Urinary bladder (tissue), 4 donors: ENCODE measurements around the gene PTGDR2. TPM values are rescaled to one million over a fixed set of nuclear protein-coding genes. Genes with fewer than 3 reads are reported as not detected.
A peak's percentile ranks its signal among the peaks of the same experiment; 100 is the strongest.

ENCODE experiments used
- DNase-seq: peaks from one replicate; pipeline ENCODE4 v3.0.0-alpha.2; 2015; ENCODE audit errors: extremely low spot score
- H3K27ac ChIP-seq: one replicate; pipeline ENCODE4 v1.5.1; 2013; ENCODE audit warnings: low read depth, mild to moderate bottlenecking, moderate library complexity
- H3K36me3 ChIP-seq: one replicate; pipeline ENCODE4 v1.6.1; 2013; ENCODE audit warnings: mild to moderate bottlenecking, moderate library complexity; ENCODE audit not compliant: insufficient read depth
- H3K4me1 ChIP-seq: one replicate; pipeline ENCODE4 v1.6.1; 2013; ENCODE audit warnings: mild to moderate bottlenecking, moderate library complexity; ENCODE audit not compliant: insufficient read depth
- H3K4me3 ChIP-seq: one replicate; pipeline ENCODE4 v1.5.1; 2013; ENCODE audit warnings: low read depth, low read length
- WGBS: extraction: QIAGEN DNeasy Blood & Tissue Kit; methylation state at CpG from one replicate; pipeline ENCODE4 v1.1.7; 2013; 5-methylcytosine and 5-hydroxymethylcytosine counted together
- polyA plus RNA-seq: library from polyadenylated mRNA; stranded (reverse); fragments of 200-250 nt; gene quantifications from one replicate; pipeline ENCODE4 v1.2.3, GENCODE V29; 2013
- total RNA-seq: library from RNA; depleted of rRNA; stranded (reverse); fragments of >200 nt; gene quantifications from one replicate; pipeline ENCODE4 v1.2.3, GENCODE V29; 2014
- donor health status: healthy with polysubstance abuse.
- donor health status: healthy.

Gene PTGDR2
- total and polyA plus RNA-seq, 2 donors: 0.37 to 0.98 TPM

GRCh38 chr11:60847896-60848295 is 7.9 kb downstream of the PTGDR2 start:
- DNase-seq: no peak
- Histone ChIP-seq H3K27ac (no peak overlapping the region), H3K36me3 (peaks cover 3% of the 10 kb centered on the region), H3K4me3 (no peak overlapping the region), H3K4me1 (no peaks in the 10 kb centered on the region)
- WGBS: 93% methylated on average over 12 of the region's 12 CpGs

- H3K36me3 ChIP-seq: peaks cover 3% of the 10 kb centered on the region
- H3K27ac ChIP-seq: no peak overlapping the region
- H3K4me1 ChIP-seq: no peaks in the 10 kb centered on the region
- no peak overlapping the region for H3K4me3 ChIP-seq
- 73% methylated on average over 13 of the region's 13 CpGs for WGBS
- DNase-seq: no peak
Observed at GRCh38 chr11:60847281-60847680, 8.5 kb downstream of the PTGDR2 start.

- peaks cover 5% of the 10 kb centered on the region for H3K4me1 ChIP-seq
- H3K27ac ChIP-seq: no peak overlapping the region
- no peak overlapping the region for H3K4me3 ChIP-seq
- DNase-seq: no peak
- no peaks in the 10 kb centered on the region for H3K36me3 ChIP-seq
- 84% methylated on average over 8 of the region's 8 CpGs for WGBS
Observed at GRCh38 chr11:60845338-60845737, 10.4 kb downstream of the PTGDR2 start.

- no peak overlapping the region for H3K4me3 ChIP-seq
- 47% methylated on average over 4 of the region's 4 CpGs for WGBS
- peaks cover 5% of the 10 kb centered on the region for H3K4me1 ChIP-seq
- DNase-seq: no peak
- no peak overlapping the region for H3K27ac ChIP-seq
- H3K36me3 ChIP-seq: no peaks in the 10 kb centered on the region
Observed at GRCh38 chr11:60844870-60845221, 10.9 kb downstream of the PTGDR2 start.

GRCh38 chr11:60844045-60844869 is 11.5 kb downstream of the PTGDR2 start:
- 64% methylated on average over 10 of the region's 10 CpGs for WGBS
- DNase-seq: no peak
- no peak overlapping the region for H3K27ac ChIP-seq
- H3K36me3 ChIP-seq: no peaks in the 10 kb centered on the region
- H3K4me1 ChIP-seq: peaks cover 5% of the 10 kb centered on the region
- H3K4me3 ChIP-seq: no peak overlapping the region

- no peaks in the 10 kb centered on the region for H3K36me3 ChIP-seq
- no peak overlapping the region for H3K27ac ChIP-seq
- DNase-seq: no peak
- peaks cover 5% of the 10 kb centered on the region for H3K4me1 ChIP-seq
- H3K4me3 ChIP-seq: peak overlapping the region; percentile 63
- WGBS: 14% methylated on average over 23 of the region's 23 CpGs
Observed at GRCh38 chr11:60842668-60843600, 12.8 kb downstream of the PTGDR2 start.

GRCh38 chr11:60841797-60842667 is 13.7 kb downstream of the PTGDR2 start, which contains the start of gene CCDC86:
CCDC86 (plus strand) TSS chr11:60842113; CDS start chr11:60842125, 12 bp downstream.
- Histone ChIP-seq H3K4me3 (peak within 1 kb of the TSS; percentile 63), H3K27ac (peak within 1 kb of the TSS; percentile 75), H3K4me1 (peaks cover 5% of the 10 kb centered on the region), H3K36me3 (no peaks in the 10 kb centered on the region)
- peak; percentile 83 for DNase-seq
- WGBS: under 1% methylated on average over 57 of the region's 57 CpGs

GRCh38 chr11:60840470-60841430 is 15.0 kb downstream of the PTGDR2 start:
- no peak for DNase-seq
- 62% methylated on average over 14 of the region's 14 CpGs for WGBS
- Histone ChIP-seq H3K36me3 (no peaks in the 10 kb centered on the region), H3K4me3 (no peak overlapping the region), H3K4me1 (peaks cover 5% of the 10 kb centered on the region), H3K27ac (peak overlapping the region; percentile 84)

GRCh38 chr11:60838132-60838531 is 17.6 kb downstream of the PTGDR2 start:
- H3K36me3 ChIP-seq: no peaks in the 10 kb centered on the region
- WGBS: 70% methylated on average over 7 of the region's 7 CpGs
- no peak overlapping the region for H3K4me3 ChIP-seq
- no peak overlapping the region for H3K27ac ChIP-seq
- DNase-seq: no peak
- H3K4me1 ChIP-seq: peaks cover 5% of the 10 kb centered on the region

- H3K36me3 ChIP-seq: no peaks in the 10 kb centered on the region
- H3K4me3 ChIP-seq: no peak overlapping the region
- H3K4me1 ChIP-seq: peaks cover 5% of the 10 kb centered on the region
- no peak for DNase-seq
- H3K27ac ChIP-seq: no peak overlapping the region
- WGBS: 43% methylated on average over 9 of the region's 9 CpGs
Observed at GRCh38 chr11:60836866-60837515, 18.8 kb downstream of the PTGDR2 start.

GRCh38 chr11:60835534-60835846 is 20.3 kb downstream of the PTGDR2 start:
- Histone ChIP-seq H3K4me3 (no peak overlapping the region), H3K4me1 (no peaks in the 10 kb centered on the region), H3K36me3 (no peaks in the 10 kb centered on the region), H3K27ac (no peak overlapping the region)
- DNase-seq: no peak
- WGBS: 77% methylated on average over 3 of the region's 3 CpGs
